ENCODE measurements around the gene ADARB2.

ADARB2 gene

GRCh38 chr10:1422275-1422674, 315.1 kb downstream of the ADARB2 start (continued):
- TF ChIP-seq, protein P1, sequence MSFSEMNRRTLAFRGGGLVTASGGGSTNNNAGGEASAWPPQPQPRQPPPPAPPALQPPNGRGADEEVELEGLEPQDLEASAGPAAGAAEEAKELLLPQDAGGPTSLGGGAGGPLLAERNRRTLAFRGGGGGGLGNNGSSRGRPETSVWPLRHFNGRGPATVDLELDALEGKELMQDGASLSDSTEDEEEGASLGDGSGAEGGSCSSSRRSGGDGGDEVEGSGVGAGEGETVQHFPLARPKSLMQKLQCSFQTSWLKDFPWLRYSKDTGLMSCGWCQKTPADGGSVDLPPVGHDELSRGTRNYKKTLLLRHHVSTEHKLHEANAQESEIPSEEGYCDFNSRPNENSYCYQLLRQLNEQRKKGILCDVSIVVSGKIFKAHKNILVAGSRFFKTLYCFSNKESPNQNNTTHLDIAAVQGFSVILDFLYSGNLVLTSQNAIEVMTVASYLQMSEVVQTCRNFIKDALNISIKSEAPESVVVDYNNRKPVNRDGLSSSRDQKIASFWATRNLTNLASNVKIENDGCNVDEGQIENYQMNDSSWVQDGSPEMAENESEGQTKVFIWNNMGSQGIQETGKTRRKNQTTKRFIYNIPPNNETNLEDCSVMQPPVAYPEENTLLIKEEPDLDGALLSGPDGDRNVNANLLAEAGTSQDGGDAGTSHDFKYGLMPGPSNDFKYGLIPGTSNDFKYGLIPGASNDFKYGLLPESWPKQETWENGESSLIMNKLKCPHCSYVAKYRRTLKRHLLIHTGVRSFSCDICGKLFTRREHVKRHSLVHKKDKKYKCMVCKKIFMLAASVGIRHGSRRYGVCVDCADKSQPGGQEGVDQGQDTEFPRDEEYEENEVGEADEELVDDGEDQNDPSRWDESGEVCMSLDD (tag by site-specific recombination; IDR thresholded peaks at IDR 0.05), result no peak
- no peak for TF ChIP-seq ZNF585B (tag by site-specific recombination; IDR thresholded peaks at IDR 0.05)
- TF ChIP-seq ATF2 (tag by site-specific recombination; IDR thresholded peaks at IDR 0.05; ENCODE audit: low read depth), result no peak
- no peak for TF ChIP-seq ZNF146 (tag by site-specific recombination; IDR thresholded peaks at IDR 0.05)
- no peak for TF ChIP-seq KLF8 (tag by site-specific recombination; IDR thresholded peaks at IDR 0.05)
- no peak for TF ChIP-seq ZFP41 (tag by site-specific recombination; IDR thresholded peaks at IDR 0.05; ENCODE audit: borderline replicate concordance)
- no peak for TF ChIP-seq ZNF211 (tag by site-specific recombination; IDR thresholded peaks at IDR 0.05; ENCODE audit: low read depth)
- TF ChIP-seq ZNF362 (tag by site-specific recombination; IDR thresholded peaks at IDR 0.05), result no peak

- no peak overlapping the region for H3K27ac ChIP-seq (ENCODE audit: extremely low read depth, low read depth, low read length)
- ChIA-PET CTCF (interaction anchor here (0.5 to 1.9 kb wide), 30 partner anchors 9 to 1252 kb away, joined by 3 to 9 read pairs (median 4); no protein-coding TSS in a partner anchor), POLR2A (interaction anchor here (0.6 kb wide), 1 partner anchor 145 kb away, joined by 7 read pairs; no protein-coding TSS in a partner anchor)
- no peaks in the 10 kb centered on the region for H3K9me3 ChIP-seq (ENCODE audit: control insufficient read depth, insufficient read depth, low read depth, low read length)
- H3K36me3 ChIP-seq (ENCODE audit: control insufficient read depth in 2 of 2, insufficient read depth in 1 of 2, low read length in 2 of 2), result no peaks in the 10 kb centered on the region
- H3K4me3 ChIP-seq (ENCODE audit: low read depth, low read length), result peak overlapping the region; percentile 36
- H3K4me1 ChIP-seq (ENCODE audit: control insufficient read depth, insufficient read depth, low read length), result no peaks in the 10 kb centered on the region
- TF ChIP-seq, protein P2, sequence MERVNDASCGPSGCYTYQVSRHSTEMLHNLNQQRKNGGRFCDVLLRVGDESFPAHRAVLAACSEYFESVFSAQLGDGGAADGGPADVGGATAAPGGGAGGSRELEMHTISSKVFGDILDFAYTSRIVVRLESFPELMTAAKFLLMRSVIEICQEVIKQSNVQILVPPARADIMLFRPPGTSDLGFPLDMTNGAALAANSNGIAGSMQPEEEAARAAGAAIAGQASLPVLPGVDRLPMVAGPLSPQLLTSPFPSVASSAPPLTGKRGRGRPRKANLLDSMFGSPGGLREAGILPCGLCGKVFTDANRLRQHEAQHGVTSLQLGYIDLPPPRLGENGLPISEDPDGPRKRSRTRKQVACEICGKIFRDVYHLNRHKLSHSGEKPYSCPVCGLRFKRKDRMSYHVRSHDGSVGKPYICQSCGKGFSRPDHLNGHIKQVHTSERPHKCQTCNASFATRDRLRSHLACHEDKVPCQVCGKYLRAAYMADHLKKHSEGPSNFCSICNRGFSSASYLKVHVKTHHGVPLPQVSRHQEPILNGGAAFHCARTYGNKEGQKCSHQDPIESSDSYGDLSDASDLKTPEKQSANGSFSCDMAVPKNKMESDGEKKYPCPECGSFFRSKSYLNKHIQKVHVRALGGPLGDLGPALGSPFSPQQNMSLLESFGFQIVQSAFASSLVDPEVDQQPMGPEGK (tag by site-specific recombination; IDR thresholded peaks at IDR 0.05), result peak; percentile 84
- 0 out of 2 replicates have a peak, but pooled peaks have one; percentile 25 for TF ChIP-seq ZNF366 (tag by site-specific recombination; conservative IDR thresholded peaks at IDR 0.05)
- peak; percentile 79; the same call in 1 of the 2 replicates for TF ChIP-seq TRIM28 (IDR thresholded peaks at IDR 0.05; ENCODE audit: borderline replicate concordance, low read length)
- TF ChIP-seq CTCF (tag by site-specific recombination; IDR thresholded peaks at IDR 0.05), result peak; percentile 79
- TF ChIP-seq, protein P3, sequence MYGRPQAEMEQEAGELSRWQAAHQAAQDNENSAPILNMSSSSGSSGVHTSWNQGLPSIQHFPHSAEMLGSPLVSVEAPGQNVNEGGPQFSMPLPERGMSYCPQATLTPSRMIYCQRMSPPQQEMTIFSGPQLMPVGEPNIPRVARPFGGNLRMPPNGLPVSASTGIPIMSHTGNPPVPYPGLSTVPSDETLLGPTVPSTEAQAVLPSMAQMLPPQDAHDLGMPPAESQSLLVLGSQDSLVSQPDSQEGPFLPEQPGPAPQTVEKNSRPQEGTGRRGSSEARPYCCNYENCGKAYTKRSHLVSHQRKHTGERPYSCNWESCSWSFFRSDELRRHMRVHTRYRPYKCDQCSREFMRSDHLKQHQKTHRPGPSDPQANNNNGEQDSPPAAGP (tag by site-specific recombination; IDR thresholded peaks at IDR 0.05), result 0 out of 2 replicates have a peak, but pooled peaks have one; percentile 20
- peak; percentile 61 for TF ChIP-seq ZNF654 (tag by site-specific recombination; IDR thresholded peaks at IDR 0.05; ENCODE audit: low read depth)
- TF ChIP-seq PRDM1 (tag by site-specific recombination; IDR thresholded peaks at IDR 0.05), result peak; percentile 71; the same call in 1 of the 2 replicates
- peak; percentile 36; the same call in 1 of the 2 replicates for TF ChIP-seq ZNF2 (tag by site-specific recombination; IDR thresholded peaks at IDR 0.05)
- peak; percentile 78 for TF ChIP-seq ZNF660 (tag by site-specific recombination; IDR thresholded peaks at IDR 0.05)
- peak; percentile 94 for TF ChIP-seq ZNF335 (tag by site-specific recombination; conservative IDR thresholded peaks at IDR 0.05)
- no peak for TF ChIP-seq BCL6B (tag by site-specific recombination; IDR thresholded peaks at IDR 0.05)
Observed at GRCh38 chr10:1420661-1421362, 316.5 kb downstream of the ADARB2 start.
